ENCODE measurements around the gene AADACL4. TPM values are rescaled to one million over a fixed set of nuclear protein-coding genes. Genes with fewer than 3 reads are reported as not detected.

Gene AADACL4
- total and polyA plus RNA-seq, 2 experiments from 2014 or later = 0.20 TPM; not detected in 1

DNA sequence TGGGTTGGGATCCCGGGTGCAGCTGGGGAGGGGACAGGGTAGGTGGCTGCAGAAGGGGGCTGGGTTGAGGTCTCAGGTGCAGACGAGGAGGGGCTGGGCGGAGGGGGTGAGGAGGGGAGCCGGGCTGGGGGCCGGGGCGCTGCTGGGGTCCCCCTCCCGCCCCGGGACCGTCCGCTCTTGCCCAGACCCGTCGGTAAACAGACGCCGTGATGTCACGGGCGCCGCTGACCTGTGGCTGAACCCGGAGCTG, 48.2 kb upstream of the AADACL4 start:
- Histone ChIP-seq H3K79me2 (peaks cover 83% of the 10 kb centered on the region), H3K9me3 (ENCODE audit: low read depth) (no peaks in the 10 kb centered on the region), H3K27me3 (no peaks in the 10 kb centered on the region), H3K4me3 (no peak overlapping the region), H3K4me2 (peak overlapping the region; percentile 84), H2AFZ (no peak overlapping the region), H3K9me2 (replicated peaks; ENCODE audit: insufficient read depth) (no peaks in the 10 kb centered on the region), H3K27ac (peak overlapping the region; percentile 97), H3K36me3 (replicated peaks; ENCODE audit: insufficient read depth, low read depth) (no peaks in the 10 kb centered on the region), H3K4me1 (ENCODE audit: insufficient read depth) (peaks cover 57% of the 10 kb centered on the region), H4K20me1 (ENCODE audit: insufficient read depth, poor library complexity, severe bottlenecking) (peaks cover 33% of the 10 kb centered on the region)
- 3% methylated on average over 12 of the region's 18 CpGs for WGBS (ENCODE audit: low lambda C conversion rate, missing lambda C conversion rate)
- DNase-seq (ENCODE audit: low spot score) = no peak
- TF ChIP-seq EZH2 (IDR thresholded peaks at IDR 0.05; ENCODE audit: borderline replicate concordance) = no peak
- no peak for TF ChIP-seq EZH2phosphoT487 (IDR thresholded peaks at IDR 0.05; ENCODE audit: low read depth, severe bottlenecking, unreplicated experiment)
- TF ChIP-seq CTCF (IDR thresholded peaks at IDR 0.05; ENCODE audit: poor library complexity) = no peak

- peak; percentile 95 for DNase-seq (ENCODE audit: low spot score)
- no peak overlapping the region for H2AFZ ChIP-seq
- H3K27ac ChIP-seq = peak overlapping the region; percentile 97
- H3K4me3 ChIP-seq = peak overlapping the region; percentile 18
- H4K20me1 ChIP-seq (ENCODE audit: insufficient read depth, poor library complexity, severe bottlenecking) = peaks cover 38% of the 10 kb centered on the region
- 5% methylated on average over 35 of the region's 39 CpGs for WGBS (ENCODE audit: low lambda C conversion rate, missing lambda C conversion rate)
- peak overlapping the region; percentile 84 for H3K4me2 ChIP-seq
- no peak for TF ChIP-seq EZH2 (IDR thresholded peaks at IDR 0.05; ENCODE audit: borderline replicate concordance)
- no peak for TF ChIP-seq CTCF (IDR thresholded peaks at IDR 0.05; ENCODE audit: poor library complexity)
- no peak for TF ChIP-seq EZH2phosphoT487 (IDR thresholded peaks at IDR 0.05; ENCODE audit: low read depth, severe bottlenecking, unreplicated experiment)
- peaks cover 83% of the 10 kb centered on the region for H3K79me2 ChIP-seq
- H3K9me2 ChIP-seq (replicated peaks; ENCODE audit: insufficient read depth) = no peaks in the 10 kb centered on the region
- no peaks in the 10 kb centered on the region for H3K27me3 ChIP-seq
- H3K9me3 ChIP-seq (ENCODE audit: low read depth) = no peaks in the 10 kb centered on the region
- H3K36me3 ChIP-seq (replicated peaks; ENCODE audit: insufficient read depth, low read depth) = no peaks in the 10 kb centered on the region
- H3K4me1 ChIP-seq (ENCODE audit: insufficient read depth) = peaks cover 62% of the 10 kb centered on the region
These were observed 47.7 kb upstream of the AADACL4 start for GRCh38 chr1:12596007-12596821.

DNA sequence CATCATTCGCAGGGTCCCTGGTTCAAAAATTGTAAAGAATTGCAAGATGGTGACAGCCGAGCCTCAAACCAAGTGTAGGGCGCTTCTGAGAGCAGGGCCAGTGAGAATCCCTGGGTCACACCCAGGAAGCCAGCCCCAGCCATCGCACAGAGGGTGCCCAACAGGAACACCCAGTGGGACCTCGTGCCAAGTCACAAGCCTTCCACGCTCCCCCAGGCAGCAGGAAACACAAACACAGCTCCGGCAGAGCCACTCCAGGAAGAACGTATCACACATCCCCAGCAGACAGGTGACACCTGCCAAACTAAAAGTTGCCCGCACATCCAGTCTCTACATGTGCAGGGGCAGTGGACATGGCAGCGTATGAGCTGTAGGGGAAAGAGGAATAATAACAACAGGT, 46.1 kb upstream of the AADACL4 start:
- peaks cover 53% of the 10 kb centered on the region for H4K20me1 ChIP-seq (ENCODE audit: insufficient read depth, poor library complexity, severe bottlenecking)
- peaks cover 78% of the 10 kb centered on the region for H3K4me1 ChIP-seq (ENCODE audit: insufficient read depth)
- peak overlapping the region; percentile 97 for H3K27ac ChIP-seq
- 91% methylated on average over 10 of the region's 10 CpGs for WGBS (ENCODE audit: low lambda C conversion rate, missing lambda C conversion rate)
- no peak for DNase-seq (ENCODE audit: low spot score)
- no peaks in the 10 kb centered on the region for H3K9me2 ChIP-seq (replicated peaks; ENCODE audit: insufficient read depth)
- H3K79me2 ChIP-seq = peaks cover 83% of the 10 kb centered on the region
- H3K27me3 ChIP-seq = no peaks in the 10 kb centered on the region
- no peaks in the 10 kb centered on the region for H3K9me3 ChIP-seq (ENCODE audit: low read depth)
- H3K4me2 ChIP-seq = no peak overlapping the region
- no peaks in the 10 kb centered on the region for H3K36me3 ChIP-seq (replicated peaks; ENCODE audit: insufficient read depth, low read depth)
- H2AFZ ChIP-seq = no peak overlapping the region
- no peak for TF ChIP-seq EZH2phosphoT487 (IDR thresholded peaks at IDR 0.05; ENCODE audit: low read depth, severe bottlenecking, unreplicated experiment)
- no peak for TF ChIP-seq CTCF (IDR thresholded peaks at IDR 0.05; ENCODE audit: poor library complexity)
- TF ChIP-seq EZH2 (IDR thresholded peaks at IDR 0.05; ENCODE audit: borderline replicate concordance) = no peak
- no peak overlapping the region for H3K4me3 ChIP-seq

All from hepatocyte (in vitro differentiated cells).